Parathyroid adenoma (tissue), 2 donors: ENCODE results near the gene BANF1.

Experiments
- H2AFZ ChIP-seq: fragments of 300-600 bp; sonication (generic); one replicate; pipeline ENCODE4 v1.7.0; 2017; ENCODE audit warnings: antibody characterized with exemption, mild to moderate bottlenecking
- H3K27ac ChIP-seq: fragments of 300-600 bp; sonication (generic); one replicate; pipeline ENCODE4 v1.7.0; 2017
- H3K27me3 ChIP-seq: fragments of 300-600 bp; sonication (generic); one replicate; pipeline ENCODE4 v1.7.0; 2017; ENCODE audit warnings: low read length; ENCODE audit not compliant: control insufficient read depth, insufficient read depth
- H3K36me3 ChIP-seq: fragments of 300-600 bp; sonication (generic); one replicate; pipeline ENCODE4 v1.7.0; 2017; ENCODE audit warnings: low read length; ENCODE audit not compliant: control insufficient read depth, insufficient read depth
- H3K4me1 ChIP-seq: fragments of 300-600 bp; sonication (generic); one replicate; pipeline ENCODE4 v1.7.0; 2017; ENCODE audit warnings: control low read depth
- H3K4me2 ChIP-seq: fragments of 300-600 bp; sonication (generic); one replicate; pipeline ENCODE4 v1.7.0; 2017; ENCODE audit warnings: low read length
- H3K4me3 ChIP-seq: fragments of 300-600 bp; sonication (generic); one replicate; pipeline ENCODE4 v1.7.0; 2017; ENCODE audit warnings: low read depth, low read length
- H3K79me2 ChIP-seq: fragments of 300-600 bp; sonication (generic); one replicate; pipeline ENCODE4 v1.7.0; 2017; ENCODE audit warnings: control low read depth
- H3K9ac ChIP-seq: fragments of 300-600 bp; sonication (generic); one replicate; pipeline ENCODE4 v1.7.0; 2017; ENCODE audit warnings: mild to moderate bottlenecking
- H3K9me3 ChIP-seq: fragments of 300-600 bp; sonication (generic); one replicate; pipeline ENCODE4 v1.7.0; 2017; ENCODE audit warnings: low read length; ENCODE audit not compliant: control insufficient read depth
- CTCF ChIP-seq: fragments of 300-600 bp; sonication (generic); IDR thresholded peaks from one replicate; pipeline ENCODE4 v1.7.0; 2017; ENCODE audit warnings: antibody characterized with exemption, mild to moderate bottlenecking
- donor health status: primary hyperparathyroidism.

The BANF1 gene

GRCh38 chr11:65972116-65972515, 30.2 kb upstream of the BANF1 start:
- Histone ChIP-seq H3K4me1 (no peaks in the 10 kb centered on the region), H2AFZ (no peak overlapping the region), H3K9ac (no peak overlapping the region), H3K79me2 (no peaks in the 10 kb centered on the region), H3K4me2 (no peak overlapping the region), H3K9me3 (no peaks in the 10 kb centered on the region), H3K4me3 (no peak overlapping the region), H3K36me3 (no peaks in the 10 kb centered on the region), H3K27ac (no peak overlapping the region), H3K27me3 (no peaks in the 10 kb centered on the region)
- TF ChIP-seq CTCF: no peak

- H3K79me2 ChIP-seq: no peaks in the 10 kb centered on the region
- TF ChIP-seq CTCF: no peak
- H3K9me3 ChIP-seq: no peaks in the 10 kb centered on the region
- no peak overlapping the region for H3K9ac ChIP-seq
- H3K4me1 ChIP-seq: no peaks in the 10 kb centered on the region
- no peak overlapping the region for H3K27ac ChIP-seq
- H3K4me3 ChIP-seq: no peak overlapping the region
- H3K27me3 ChIP-seq: no peaks in the 10 kb centered on the region
- no peaks in the 10 kb centered on the region for H3K36me3 ChIP-seq
- H2AFZ ChIP-seq: no peak overlapping the region
- no peak overlapping the region for H3K4me2 ChIP-seq
Observed at GRCh38 chr11:65973439-65974110, 28.7 kb upstream of the BANF1 start.

GRCh38 chr11:65975771-65976170, 26.5 kb upstream of the BANF1 start:
- Histone ChIP-seq H3K4me3 (no peak overlapping the region), H3K4me2 (no peak overlapping the region), H3K9me3 (no peaks in the 10 kb centered on the region), H3K27me3 (no peaks in the 10 kb centered on the region), H2AFZ (no peak overlapping the region), H3K4me1 (no peaks in the 10 kb centered on the region), H3K9ac (no peak overlapping the region), H3K27ac (no peak overlapping the region), H3K36me3 (no peaks in the 10 kb centered on the region), H3K79me2 (no peaks in the 10 kb centered on the region)
- no peak for TF ChIP-seq CTCF

- no peak overlapping the region for H3K4me3 ChIP-seq
- H3K27me3 ChIP-seq: no peaks in the 10 kb centered on the region
- H3K4me1 ChIP-seq: no peaks in the 10 kb centered on the region
- no peak overlapping the region for H3K9ac ChIP-seq
- H3K4me2 ChIP-seq: no peak overlapping the region
- H3K9me3 ChIP-seq: no peaks in the 10 kb centered on the region
- no peak overlapping the region for H2AFZ ChIP-seq
- H3K79me2 ChIP-seq: no peaks in the 10 kb centered on the region
- H3K27ac ChIP-seq: no peak overlapping the region
- no peaks in the 10 kb centered on the region for H3K36me3 ChIP-seq
- TF ChIP-seq CTCF: no peak
Observed at GRCh38 chr11:65976216-65977176, 25.8 kb upstream of the BANF1 start.
